Measurements from ENCODE around the gene CPEB4. TPM values are rescaled to one million over a fixed set of nuclear protein-coding genes. Genes with fewer than 3 reads are reported as not detected.

CPEB4 gene
- total and polyA plus RNA-seq, 9 of the 15 experiments (the other 6 are each of a cell fraction or from before 2014, with no cell fraction given), result 7.4 to 21.3 (median 12.4) TPM

- FAIRE-seq, result no peak
- Histone ChIP-seq H2AFZ (ENCODE audit: low read depth, low read length) (no peak overlapping the region), H3K9ac (ENCODE audit: insufficient read depth in 1 of 2, low read depth in 2 of 2, low read length in 2 of 2) (no peak overlapping the region), H4K20me1 (replicated peaks; ENCODE audit: control insufficient read depth, insufficient read depth, low read length) (no peaks in the 10 kb centered on the region), H3K27ac (ENCODE audit: extremely low read depth, low read depth, low read length) (no peak overlapping the region), H3K4me2 (ENCODE audit: insufficient read depth, low read length) (no peak overlapping the region), H3K79me2 (ENCODE audit: control insufficient read depth, insufficient read depth, low read length) (no peaks in the 10 kb centered on the region), H3K27me3 (ENCODE audit: control insufficient read depth in 2 of 2, insufficient read depth in 2 of 2, low read length in 2 of 2) (peaks cover 0 to 7% of the 10 kb centered on the region in 2 experiments; a peak in 1 of 5 replicates), H3K9me1 (ENCODE audit: control insufficient read depth, insufficient read depth, low read length) (no peaks in the 10 kb centered on the region), H3K36me3 (ENCODE audit: control insufficient read depth, insufficient read depth, low read length) (no peaks in the 10 kb centered on the region), H3K9me3 (replicated peaks; ENCODE audit: control insufficient read depth, insufficient read depth, low read depth, low read length) (no peaks in the 10 kb centered on the region), H3K4me3 (no peak overlapping the region), H3K4me1 (replicated peaks in 1 of 2; ENCODE audit: control insufficient read depth in 2 of 2, insufficient read depth in 2 of 2, low read length in 2 of 2) (peaks cover 0 to 7% of the 10 kb centered on the region in 2 experiments; a peak in 2 of 5 replicates)
- intact Hi-C loops (cut with micrococcal nuclease) (no loop called here), in situ Hi-C loops (cut with MboI) (no loop called here)
- ATAC-seq, result no peak
- POLR2A ChIA-PET, result no interaction called here
- WGBS (ENCODE audit: insufficient coverage, low coverage, missing lambda C conversion rate), result 60% methylated on average over 30 of the region's 41 CpGs
- DNase-seq (ENCODE audit: extremely low read depth in 1 of 4, low spot score in 3 of 4), result no peak
- CTCF ChIA-PET (ENCODE audit: low intra/inter-chr PET ratio), result no interaction called here
- BruUV-seq (replicated peaks), result no TSS peak
- TF ChIP-seq MEIS2 (IDR thresholded peaks at IDR 0.05; ENCODE audit: partially characterized antibody) (no peak), CCAR2 (IDR thresholded peaks at IDR 0.05; ENCODE audit: low read depth, low read length) (no peak), ATF1 (CRISPR knock-in tag; IDR thresholded peaks at IDR 0.05) (no peak), ATF1 (tag; IDR thresholded peaks at IDR 0.05) (no peak), SNIP1 (IDR thresholded peaks at IDR 0.05; ENCODE audit: low read depth) (no peak), PHB2 (IDR thresholded peaks at IDR 0.05; ENCODE audit: low read depth) (no peak), HDAC1 (IDR thresholded peaks at IDR 0.05) (no peak), PCBP1 (IDR thresholded peaks at IDR 0.05; ENCODE audit: low read depth, low read length, poor library complexity, severe bottlenecking) (peak; percentile 13), SMAD1 (IDR thresholded peaks at IDR 0.05; ENCODE audit: low read depth, low read length, partially characterized antibody) (no peak)
- TF ChIP-seq, protein P1, sequence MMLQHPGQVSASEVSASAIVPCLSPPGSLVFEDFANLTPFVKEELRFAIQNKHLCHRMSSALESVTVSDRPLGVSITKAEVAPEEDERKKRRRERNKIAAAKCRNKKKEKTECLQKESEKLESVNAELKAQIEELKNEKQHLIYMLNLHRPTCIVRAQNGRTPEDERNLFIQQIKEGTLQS (IDR thresholded peaks at IDR 0.05), result peak; percentile 12; the same call in 1 of the 2 replicates
- TF ChIP-seq, protein P1 (CRISPR knock-in tag; conservative IDR thresholded peaks at IDR 0.05), result no peak
- TF ChIP-seq, protein P2, sequence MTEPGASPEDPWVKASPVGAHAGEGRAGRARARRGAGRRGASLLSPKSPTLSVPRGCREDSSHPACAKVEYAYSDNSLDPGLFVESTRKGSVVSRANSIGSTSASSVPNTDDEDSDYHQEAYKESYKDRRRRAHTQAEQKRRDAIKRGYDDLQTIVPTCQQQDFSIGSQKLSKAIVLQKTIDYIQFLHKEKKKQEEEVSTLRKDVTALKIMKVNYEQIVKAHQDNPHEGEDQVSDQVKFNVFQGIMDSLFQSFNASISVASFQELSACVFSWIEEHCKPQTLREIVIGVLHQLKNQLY (CRISPR knock-in tag; conservative IDR thresholded peaks at IDR 0.05), result no peak
- TF ChIP-seq, protein P3, sequence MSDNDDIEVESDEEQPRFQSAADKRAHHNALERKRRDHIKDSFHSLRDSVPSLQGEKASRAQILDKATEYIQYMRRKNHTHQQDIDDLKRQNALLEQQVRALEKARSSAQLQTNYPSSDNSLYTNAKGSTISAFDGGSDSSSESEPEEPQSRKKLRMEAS (CRISPR knock-in tag; IDR thresholded peaks at IDR 0.05), result no peak
- TF ChIP-seq, protein P4, sequence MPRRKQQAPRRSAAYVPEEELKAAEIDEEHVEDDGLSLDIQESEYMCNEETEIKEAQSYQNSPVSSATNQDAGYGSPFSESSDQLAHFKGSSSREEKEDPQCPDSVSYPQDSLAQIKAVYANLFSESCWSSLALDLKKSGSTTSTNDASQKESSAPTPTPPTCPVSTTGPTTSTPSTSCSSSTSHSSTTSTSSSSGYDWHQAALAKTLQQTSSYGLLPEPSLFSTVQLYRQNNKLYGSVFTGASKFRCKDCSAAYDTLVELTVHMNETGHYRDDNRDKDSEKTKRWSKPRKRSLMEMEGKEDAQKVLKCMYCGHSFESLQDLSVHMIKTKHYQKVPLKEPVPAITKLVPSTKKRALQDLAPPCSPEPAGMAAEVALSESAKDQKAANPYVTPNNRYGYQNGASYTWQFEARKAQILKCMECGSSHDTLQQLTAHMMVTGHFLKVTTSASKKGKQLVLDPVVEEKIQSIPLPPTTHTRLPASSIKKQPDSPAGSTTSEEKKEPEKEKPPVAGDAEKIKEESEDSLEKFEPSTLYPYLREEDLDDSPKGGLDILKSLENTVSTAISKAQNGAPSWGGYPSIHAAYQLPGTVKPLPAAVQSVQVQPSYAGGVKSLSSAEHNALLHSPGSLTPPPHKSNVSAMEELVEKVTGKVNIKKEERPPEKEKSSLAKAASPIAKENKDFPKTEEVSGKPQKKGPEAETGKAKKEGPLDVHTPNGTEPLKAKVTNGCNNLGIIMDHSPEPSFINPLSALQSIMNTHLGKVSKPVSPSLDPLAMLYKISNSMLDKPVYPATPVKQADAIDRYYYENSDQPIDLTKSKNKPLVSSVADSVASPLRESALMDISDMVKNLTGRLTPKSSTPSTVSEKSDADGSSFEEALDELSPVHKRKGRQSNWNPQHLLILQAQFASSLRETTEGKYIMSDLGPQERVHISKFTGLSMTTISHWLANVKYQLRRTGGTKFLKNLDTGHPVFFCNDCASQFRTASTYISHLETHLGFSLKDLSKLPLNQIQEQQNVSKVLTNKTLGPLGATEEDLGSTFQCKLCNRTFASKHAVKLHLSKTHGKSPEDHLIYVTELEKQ (CRISPR knock-in tag; IDR thresholded peaks at IDR 0.05), result no peak
Observed at GRCh38 chr5:173989432-173990082, 101.4 kb downstream of the CPEB4 start.
